ENCODE measurements around the gene DIDO1. TPM values are rescaled to one million over a fixed set of nuclear protein-coding genes. Genes with fewer than 3 reads are reported as not detected.

Gene DIDO1
- total RNA-seq, 4 donors from 2014 or later = 24.2 to 39.3 (median 28.7) TPM

- H3K27me3 ChIP-seq = peaks cover 55 to 64% (median 56%) of the 10 kb centered on the region in 3 donors
- peaks cover 0 to 4% of the 10 kb centered on the region in 2 donors for H3K4me1 ChIP-seq
- intact Hi-C loops (cut with DNase I; ENCODE audit: low total_unique reads) = loop anchor here (1.0 kb wide), 2 partner anchors 37 to 72 kb away; no protein-coding TSS in a partner anchor
- H3K36me3 ChIP-seq = no peaks in the 10 kb centered on the region
- H3K9me3 ChIP-seq = no peaks in the 10 kb centered on the region
- in situ Hi-C loops (cut with MboI; ENCODE audit: low sequenced_read_pairs in 4 of 4) = no loop called here
- peak; percentile 68 to 70 for DNase-seq
- ATAC-seq = peak; percentile 89
- TF ChIP-seq, protein P1, sequence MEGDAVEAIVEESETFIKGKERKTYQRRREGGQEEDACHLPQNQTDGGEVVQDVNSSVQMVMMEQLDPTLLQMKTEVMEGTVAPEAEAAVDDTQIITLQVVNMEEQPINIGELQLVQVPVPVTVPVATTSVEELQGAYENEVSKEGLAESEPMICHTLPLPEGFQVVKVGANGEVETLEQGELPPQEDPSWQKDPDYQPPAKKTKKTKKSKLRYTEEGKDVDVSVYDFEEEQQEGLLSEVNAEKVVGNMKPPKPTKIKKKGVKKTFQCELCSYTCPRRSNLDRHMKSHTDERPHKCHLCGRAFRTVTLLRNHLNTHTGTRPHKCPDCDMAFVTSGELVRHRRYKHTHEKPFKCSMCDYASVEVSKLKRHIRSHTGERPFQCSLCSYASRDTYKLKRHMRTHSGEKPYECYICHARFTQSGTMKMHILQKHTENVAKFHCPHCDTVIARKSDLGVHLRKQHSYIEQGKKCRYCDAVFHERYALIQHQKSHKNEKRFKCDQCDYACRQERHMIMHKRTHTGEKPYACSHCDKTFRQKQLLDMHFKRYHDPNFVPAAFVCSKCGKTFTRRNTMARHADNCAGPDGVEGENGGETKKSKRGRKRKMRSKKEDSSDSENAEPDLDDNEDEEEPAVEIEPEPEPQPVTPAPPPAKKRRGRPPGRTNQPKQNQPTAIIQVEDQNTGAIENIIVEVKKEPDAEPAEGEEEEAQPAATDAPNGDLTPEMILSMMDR (IDR thresholded peaks at IDR 0.05 in 4 of 5, conservative IDR thresholded peaks at IDR 0.05 in 1 of 5) = peak; percentile 75 to 90 (median 87)
- no peak for TF ChIP-seq POLR2A (IDR thresholded peaks at IDR 0.05)
- H3K4me3 ChIP-seq = peak overlapping the region in 2 of 4 donors; percentile 37 to 40
- H3K27ac ChIP-seq = no peak overlapping the region
These were observed 45.9 kb upstream of the DIDO1 start for GRCh38 chr20:62971950-62972844.

DNA sequence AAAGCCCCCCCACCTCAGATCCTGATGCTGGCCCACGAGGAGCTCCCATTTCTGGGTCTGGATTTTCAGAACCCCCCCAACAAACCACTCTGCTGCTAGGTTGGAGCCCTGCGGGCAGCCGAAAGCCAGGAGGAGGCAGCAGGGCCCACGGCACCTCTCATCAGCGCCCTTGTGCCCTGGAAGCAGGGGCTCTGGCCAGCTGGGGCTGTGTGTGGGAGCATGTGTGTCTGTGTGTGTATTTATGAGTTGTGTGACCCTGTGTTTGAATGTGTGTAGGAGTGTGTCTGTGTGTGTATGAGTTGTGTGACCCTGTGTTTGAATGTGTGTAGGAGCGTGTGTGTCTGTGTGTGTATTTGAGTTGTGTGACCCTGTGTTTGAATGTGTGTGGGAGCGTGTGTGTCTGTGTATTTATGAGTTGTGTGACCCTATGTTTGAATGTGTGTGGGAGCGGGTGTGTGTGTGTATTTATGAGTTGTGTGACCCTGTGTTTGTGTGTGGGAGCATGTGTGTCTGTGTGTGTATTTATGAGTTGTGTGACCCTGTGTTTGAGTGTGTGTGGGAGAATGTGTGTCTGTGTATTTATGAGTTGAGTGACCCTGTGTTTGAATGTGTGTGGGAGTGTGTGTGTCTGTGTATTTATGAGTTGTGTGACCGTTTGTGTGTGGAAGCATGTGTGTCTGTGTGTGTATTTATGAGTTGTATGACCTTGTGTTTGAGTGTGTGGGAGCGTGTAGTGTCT is 45.1 kb upstream of the DIDO1 start:
- peaks cover 47 to 60% (median 48%) of the 10 kb centered on the region in 3 donors for H3K27me3 ChIP-seq

DNA sequence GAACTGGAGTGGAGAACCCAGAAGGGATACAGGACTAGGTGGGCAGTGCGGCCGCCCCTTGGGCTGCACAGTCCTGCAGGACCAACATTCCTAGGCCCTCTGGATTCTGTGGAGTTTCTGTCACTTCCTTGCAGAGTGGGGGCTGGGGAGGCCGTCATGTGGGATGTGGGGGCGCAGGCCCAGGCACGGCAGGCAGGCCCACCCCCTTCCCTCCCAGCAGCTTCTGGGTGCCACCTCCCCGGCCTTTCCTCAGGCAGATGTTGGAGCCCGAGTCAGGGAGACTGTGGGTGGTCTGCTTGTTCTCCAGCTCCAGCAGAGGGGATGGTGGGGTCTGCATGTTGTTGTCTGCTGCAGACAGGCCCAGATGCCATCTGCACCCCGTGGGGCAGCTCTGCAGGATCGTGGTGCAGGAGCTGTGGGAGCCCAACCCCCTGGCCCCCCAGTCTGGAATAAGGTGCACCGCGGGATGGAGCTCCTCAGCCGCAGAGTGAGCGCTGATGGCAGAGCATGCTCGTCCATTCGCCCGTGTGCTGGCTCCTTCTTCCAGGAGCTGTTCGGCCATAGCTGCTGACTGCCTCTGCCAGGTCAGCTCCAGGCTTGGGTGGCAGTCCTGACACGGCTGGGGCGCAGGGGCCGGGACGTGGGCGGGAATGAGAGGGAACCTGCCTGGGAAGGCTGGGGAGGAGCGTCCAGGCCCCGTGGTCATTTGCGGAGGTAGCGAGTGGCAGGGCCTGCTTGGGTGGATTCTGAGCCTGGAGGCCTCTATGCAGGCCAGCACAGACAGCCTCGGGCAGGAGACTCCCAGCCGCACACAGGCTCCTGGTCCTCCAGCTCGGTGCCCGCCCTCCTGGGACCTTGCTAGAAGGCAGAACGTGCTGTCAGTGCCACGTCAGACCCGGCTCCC is 44.3 kb upstream of the DIDO1 start:
- Histone ChIP-seq H3K4me1 (peaks cover 0 to 4% of the 10 kb centered on the region in 2 donors), H3K27ac (no peak overlapping the region), H3K9me3 (no peaks in the 10 kb centered on the region), H3K27me3 (peaks cover 39 to 52% (median 40%) of the 10 kb centered on the region in 3 donors), H3K36me3 (no peaks in the 10 kb centered on the region), H3K4me3 (no peak overlapping the region)
- no peak for DNase-seq
- in situ Hi-C loops (cut with MboI; ENCODE audit: low sequenced_read_pairs in 4 of 4) = no loop called here
- ATAC-seq = no peak
- TF ChIP-seq POLR2A (IDR thresholded peaks at IDR 0.05) = no peak
- TF ChIP-seq, protein P1 (IDR thresholded peaks at IDR 0.05 in 4 of 5, conservative IDR thresholded peaks at IDR 0.05 in 1 of 5) = no peak
- intact Hi-C loops (cut with DNase I; ENCODE audit: low total_unique reads) = no loop called here

More for the DNA sequence above, 45.1 kb upstream of the DIDO1 start:
- H3K36me3 ChIP-seq = no peaks in the 10 kb centered on the region
- intact Hi-C loops (cut with DNase I; ENCODE audit: low total_unique reads) (no loop called here), in situ Hi-C loops (cut with MboI; ENCODE audit: low sequenced_read_pairs in 4 of 4) (no loop called here)
- H3K27ac ChIP-seq = no peak overlapping the region
- H3K4me3 ChIP-seq = no peak overlapping the region
- ATAC-seq = no peak
- TF ChIP-seq POLR2A (IDR thresholded peaks at IDR 0.05) = no peak
- TF ChIP-seq, protein P1 (IDR thresholded peaks at IDR 0.05 in 4 of 5, conservative IDR thresholded peaks at IDR 0.05 in 1 of 5) = no peak
- DNase-seq = no peak
- peaks cover 0 to 4% of the 10 kb centered on the region in 2 donors for H3K4me1 ChIP-seq
- H3K9me3 ChIP-seq = no peaks in the 10 kb centered on the region

GRCh38 chr20:62969939-62970306 is 43.6 kb upstream of the DIDO1 start:
- Histone ChIP-seq H3K36me3 (no peaks in the 10 kb centered on the region), H3K4me3 (no peak overlapping the region), H3K27me3 (peaks cover 33 to 46% (median 34%) of the 10 kb centered on the region in 3 donors), H3K27ac (no peak overlapping the region), H3K9me3 (no peaks in the 10 kb centered on the region), H3K4me1 (peaks cover 0 to 4% of the 10 kb centered on the region in 2 donors)
- TF ChIP-seq, protein P1 (IDR thresholded peaks at IDR 0.05 in 4 of 5, conservative IDR thresholded peaks at IDR 0.05 in 1 of 5) = no peak
- no peak for TF ChIP-seq POLR2A (IDR thresholded peaks at IDR 0.05)
- DNase-seq = no peak
- in situ Hi-C loops (cut with MboI; ENCODE audit: low sequenced_read_pairs in 4 of 4) = no loop called here
- no peak for ATAC-seq
- intact Hi-C loops (cut with DNase I; ENCODE audit: low total_unique reads) = no loop called here

Measured in gastrocnemius medialis (tissue), 4 donors.